ENCODE measurements around the gene SLC30A5. TPM values are rescaled to one million over a fixed set of nuclear protein-coding genes. Genes with fewer than 3 reads are reported as not detected.

Gene SLC30A5
- total and polyA plus RNA-seq, 12 donors, result 31.5 to 76.8 (median 38.9) TPM

DNA sequence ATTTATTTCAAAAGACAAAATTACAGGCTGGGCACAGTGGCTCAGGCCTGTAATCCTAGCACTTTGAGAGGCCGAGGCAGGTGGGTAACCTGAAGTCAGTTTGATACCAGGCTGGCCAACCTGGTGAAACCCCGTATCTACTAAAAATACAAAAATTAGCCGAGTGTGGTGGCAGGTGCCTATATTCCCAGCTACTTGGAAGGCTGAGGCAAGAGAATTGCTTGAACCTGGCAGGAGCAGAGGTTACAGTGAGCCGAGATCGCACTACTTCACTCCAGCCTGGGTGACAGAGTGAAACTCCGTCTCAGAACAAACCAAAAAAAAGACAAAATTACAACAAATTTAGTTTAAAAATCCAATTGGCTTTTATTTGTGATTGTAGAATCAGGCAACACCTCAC, 14.3 kb upstream of the SLC30A5 start:
- 91 to 97% (median 94%) methylated on average over 6 of the region's 6 CpGs for WGBS, 4 donors
- intact Hi-C loops (cut with DNase I), result no loop called here
- H3K27ac ChIP-seq, result no peak overlapping the region
- H3K27me3 ChIP-seq, result no peaks in the 10 kb centered on the region
- TF ChIP-seq, protein P1, sequence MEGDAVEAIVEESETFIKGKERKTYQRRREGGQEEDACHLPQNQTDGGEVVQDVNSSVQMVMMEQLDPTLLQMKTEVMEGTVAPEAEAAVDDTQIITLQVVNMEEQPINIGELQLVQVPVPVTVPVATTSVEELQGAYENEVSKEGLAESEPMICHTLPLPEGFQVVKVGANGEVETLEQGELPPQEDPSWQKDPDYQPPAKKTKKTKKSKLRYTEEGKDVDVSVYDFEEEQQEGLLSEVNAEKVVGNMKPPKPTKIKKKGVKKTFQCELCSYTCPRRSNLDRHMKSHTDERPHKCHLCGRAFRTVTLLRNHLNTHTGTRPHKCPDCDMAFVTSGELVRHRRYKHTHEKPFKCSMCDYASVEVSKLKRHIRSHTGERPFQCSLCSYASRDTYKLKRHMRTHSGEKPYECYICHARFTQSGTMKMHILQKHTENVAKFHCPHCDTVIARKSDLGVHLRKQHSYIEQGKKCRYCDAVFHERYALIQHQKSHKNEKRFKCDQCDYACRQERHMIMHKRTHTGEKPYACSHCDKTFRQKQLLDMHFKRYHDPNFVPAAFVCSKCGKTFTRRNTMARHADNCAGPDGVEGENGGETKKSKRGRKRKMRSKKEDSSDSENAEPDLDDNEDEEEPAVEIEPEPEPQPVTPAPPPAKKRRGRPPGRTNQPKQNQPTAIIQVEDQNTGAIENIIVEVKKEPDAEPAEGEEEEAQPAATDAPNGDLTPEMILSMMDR (IDR thresholded peaks at IDR 0.05), result no peak
- TF ChIP-seq POLR2A (IDR thresholded peaks at IDR 0.05), result no peak
- H3K4me3 ChIP-seq, result no peak overlapping the region
- DNase-seq, result no peak
- H3K9me3 ChIP-seq (replicated peaks in 1 of 3), result no peaks in the 10 kb centered on the region
- no peaks in the 10 kb centered on the region for H3K4me1 ChIP-seq (replicated peaks in 1 of 2)
- no peaks in the 10 kb centered on the region for H3K36me3 ChIP-seq (replicated peaks in 1 of 2)

DNA sequence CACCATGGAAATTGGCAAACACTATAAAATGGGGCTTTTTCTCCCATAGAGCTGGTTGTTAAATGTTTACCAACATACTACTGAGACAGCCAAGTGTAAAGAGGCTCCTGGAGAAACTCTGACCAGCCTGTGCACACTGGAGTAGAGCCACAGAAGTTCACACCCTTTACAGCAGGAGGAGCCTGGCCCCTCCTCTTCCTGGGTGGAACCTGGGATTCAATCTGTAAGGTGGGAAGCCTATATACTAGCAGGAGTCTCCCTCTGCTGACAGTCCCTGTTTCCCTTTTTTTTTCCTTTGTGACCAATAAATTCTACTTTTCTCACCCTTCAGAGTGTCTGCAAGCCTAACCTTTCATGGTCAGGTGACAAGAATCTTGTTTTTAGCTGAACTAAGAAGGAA, 10.4 kb upstream of the SLC30A5 start:
- no peaks in the 10 kb centered on the region for H3K4me1 ChIP-seq (replicated peaks in 1 of 2)
- no peak overlapping the region for H3K27ac ChIP-seq
- TF ChIP-seq, protein P1 (IDR thresholded peaks at IDR 0.05), result no peak
- no peak for TF ChIP-seq POLR2A (IDR thresholded peaks at IDR 0.05)
- intact Hi-C loops (cut with DNase I), result no loop called here
- no peaks in the 10 kb centered on the region for H3K36me3 ChIP-seq (replicated peaks in 1 of 2)
- H3K4me3 ChIP-seq, result no peak overlapping the region
- H3K27me3 ChIP-seq, result no peaks in the 10 kb centered on the region
- DNase-seq, result no peak
- no peaks in the 10 kb centered on the region for H3K9me3 ChIP-seq (replicated peaks in 1 of 3)

DNA sequence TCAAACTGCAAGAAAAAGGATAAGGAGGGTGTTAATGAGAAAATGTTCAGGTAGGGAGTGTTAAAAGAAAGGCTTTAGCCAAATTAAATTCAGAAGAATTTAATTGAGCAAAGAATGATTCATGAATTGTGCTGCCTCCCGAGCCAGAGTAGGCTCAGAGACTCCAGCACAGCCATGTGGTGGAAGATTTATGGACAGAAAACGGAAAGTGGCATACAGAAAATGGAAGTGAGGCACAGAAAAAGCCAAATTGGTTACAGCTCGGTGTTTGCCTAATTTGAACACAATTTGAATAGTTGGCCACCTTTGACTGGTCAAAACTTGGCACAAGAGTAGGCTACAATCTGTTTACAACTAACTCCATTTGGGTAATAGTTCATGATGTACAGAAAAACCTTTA, 9.6 kb upstream of the SLC30A5 start:
- H3K4me3 ChIP-seq, result no peak overlapping the region
- H3K4me1 ChIP-seq (replicated peaks in 1 of 2), result no peaks in the 10 kb centered on the region
- WGBS, 4 donors, result 25 to 34% (median 28%) methylated on average over 3 of the region's 3 CpGs

DNA sequence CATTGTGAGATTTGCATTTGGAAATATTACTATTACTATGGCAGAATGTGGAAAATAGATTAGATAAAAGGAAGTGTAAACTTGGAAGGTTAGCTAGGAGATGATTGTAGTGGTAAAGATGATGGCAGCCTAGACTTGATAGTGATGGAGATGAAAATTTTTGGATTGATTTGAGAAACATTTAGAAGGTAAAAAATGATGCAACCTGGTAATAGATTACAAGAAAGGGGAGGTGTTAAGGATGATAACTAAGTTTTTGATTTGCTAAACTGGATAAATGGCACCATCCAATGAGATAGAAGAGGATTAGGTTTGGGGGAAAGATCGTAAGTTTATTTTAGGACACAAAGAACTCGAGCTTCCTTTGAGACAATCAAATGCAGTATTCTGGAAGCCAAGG, 8.9 kb upstream of the SLC30A5 start:
- Histone ChIP-seq H3K9me3 (replicated peaks in 1 of 3) (no peaks in the 10 kb centered on the region), H3K36me3 (replicated peaks in 1 of 2) (no peaks in the 10 kb centered on the region), H3K27me3 (no peaks in the 10 kb centered on the region), H3K4me1 (replicated peaks in 1 of 2) (no peaks in the 10 kb centered on the region), H3K27ac (no peak overlapping the region), H3K4me3 (no peak overlapping the region)
- no peak for DNase-seq
- 77 to 89% (median 79%) methylated on average over 2 of the region's 2 CpGs for WGBS, 4 donors
- intact Hi-C loops (cut with DNase I), result no loop called here
- TF ChIP-seq, protein P1 (IDR thresholded peaks at IDR 0.05), result no peak
- TF ChIP-seq POLR2A (IDR thresholded peaks at IDR 0.05), result no peak

More for the DNA sequence above, 9.6 kb upstream of the SLC30A5 start:
- intact Hi-C loops (cut with DNase I), result no loop called here
- no peaks in the 10 kb centered on the region for H3K36me3 ChIP-seq (replicated peaks in 1 of 2)
- DNase-seq, result no peak
- TF ChIP-seq, protein P1 (IDR thresholded peaks at IDR 0.05), result no peak
- no peak for TF ChIP-seq POLR2A (IDR thresholded peaks at IDR 0.05)
- H3K27me3 ChIP-seq, result no peaks in the 10 kb centered on the region
- no peak overlapping the region for H3K27ac ChIP-seq
- no peaks in the 10 kb centered on the region for H3K9me3 ChIP-seq (replicated peaks in 1 of 3)

Data from adrenal gland (tissue), 12 donors.